PC-9 (cell line): ENCODE results near the gene KPNB1. TPM values are rescaled to one million over a fixed set of nuclear protein-coding genes. Genes with fewer than 3 reads are reported as not detected.
A peak's percentile ranks its signal among the peaks of the same experiment; 100 is the strongest.

Experiments
- BruUV-seq: library from RNA; stranded (reverse); fragments of 400-500 nt; replicated peaks from 2 replicates; lab custom pipeline; 2021; lab: Mats Ljungman, UMichigan
- CTCF ChIA-PET: fragments of 300-600 bp; sonication (Branson Sonifier 250); formaldehyde crosslinking; loops from one replicate; lab custom pipeline; 2022; ENCODE audit warnings: antibody characterized with exemption; lab: Charles Lee
- POLR2A ChIA-PET: fragments of 300-600 bp; sonication (Branson Sonifier 250); formaldehyde crosslinking; loops from one replicate; lab custom pipeline; 2022; ENCODE audit warnings: antibody characterized with exemption; ENCODE audit not compliant: unreplicated experiment; lab: Charles Lee
- DNase-seq, 2 experiments: peaks; one replicate each; pipeline versions ENCODE4 v3.0.0 to v3.0.0-alpha.2; 2015 to 2022; ENCODE audit warnings: mixed read lengths in 1 of 2
- H2AFZ ChIP-seq: fragments of 200-600 bp; sonication (generic); 2 replicates; pipeline ENCODE4 v1.8.1; 2017; ENCODE audit warnings: antibody characterized with exemption
- H3F3A ChIP-seq: fragments of 200-600 bp; sonication (generic); 2 replicates; pipeline ENCODE4 v1.8.1; 2017; ENCODE audit warnings: antibody characterized with exemption, mild to moderate bottlenecking, low read depth; ENCODE audit not compliant: insufficient read depth
- H3K27ac ChIP-seq: fragments of 200-600 bp; sonication (generic); 2 replicates; pipeline ENCODE4 v1.6.1; 2016; ENCODE audit warnings: mixed run types
- H3K27me3 ChIP-seq: fragments of 200-600 bp; sonication (generic); 2 replicates; pipeline ENCODE4 v1.6.1; 2016; ENCODE audit warnings: low read depth, mixed run types; ENCODE audit not compliant: insufficient read depth
- H3K36me3 ChIP-seq: fragments of 200-600 bp; sonication (generic); 2 replicates; pipeline ENCODE4 v1.6.1; 2016; ENCODE audit warnings: low read depth, mixed run types
- H3K4me1 ChIP-seq: fragments of 200-600 bp; sonication (generic); replicated peaks from 2 replicates; pipeline ENCODE4 v1.6.1; 2016; ENCODE audit warnings: mixed run types; ENCODE audit not compliant: insufficient read depth
- H3K4me2 ChIP-seq: fragments of 200-600 bp; sonication (generic); 2 replicates; pipeline ENCODE4 v1.6.1; 2017; ENCODE audit warnings: mixed run types
- H3K4me3 ChIP-seq: fragments of 200-600 bp; sonication (generic); 2 replicates; pipeline ENCODE4 v1.6.1; 2016; ENCODE audit warnings: mixed run types
- H3K79me2 ChIP-seq: fragments of 200-600 bp; sonication (generic); 2 replicates; pipeline ENCODE4 v1.6.1; 2017; ENCODE audit warnings: low read depth, mixed run types
- H3K9me2 ChIP-seq: fragments of 200-600 bp; sonication (generic); 2 replicates; pipeline ENCODE4 v1.8.1; 2017; ENCODE audit warnings: mild to moderate bottlenecking; ENCODE audit not compliant: insufficient read depth
- H3K9me3 ChIP-seq: fragments of 200-600 bp; sonication (generic); 2 replicates; pipeline ENCODE4 v1.8.1; 2016; ENCODE audit warnings: low read depth; ENCODE audit not compliant: insufficient read depth
- H4K20me1 ChIP-seq: fragments of 200-600 bp; sonication (generic); 2 replicates; pipeline ENCODE4 v1.8.1; 2017; ENCODE audit not compliant: insufficient read depth
- CTCF ChIP-seq: fragments of 200-600 bp; sonication (generic); conservative IDR thresholded peaks from 2 replicates; pipeline ENCODE4 v1.6.1; 2017; ENCODE audit warnings: mixed run types, antibody characterized with exemption, mild to moderate bottlenecking, moderate library complexity
- EZH2 ChIP-seq: fragments of 200-600 bp; sonication (generic); IDR thresholded peaks from 2 replicates; pipeline ENCODE4 v1.8.0; 2017; ENCODE audit warnings: antibody characterized with exemption, low read depth
- intact Hi-C: fragments of 100-400 bp; cut with micrococcal nuclease; formaldehyde crosslinking; loops from one replicate; pipeline ENCODE4 v1.10.0; 2022; ENCODE audit not compliant: unreplicated experiment
- total RNA-seq: library from RNA; stranded (reverse); gene quantifications from 2 replicates; pipeline ENCODE4 v1.2.3, GENCODE V29; 2021

The KPNB1 gene
- total RNA-seq, 1 experiment from 2014 or later: 306 TPM

- Histone ChIP-seq H3K4me2 (peak within 1 kb of the TSS; percentile 79), H3K9me2 (no peaks in the 10 kb centered on the region), H3K36me3 (no peaks in the 10 kb centered on the region), H3K27me3 (no peaks in the 10 kb centered on the region), H3K4me1 (peaks cover 14% of the 10 kb centered on the region), H3F3A (peaks cover 37% of the 10 kb centered on the region; the same call in 1 of the 2 replicates), H2AFZ (peak within 1 kb of the TSS; percentile 84), H3K79me2 (no peaks in the 10 kb centered on the region), H3K9me3 (no peaks in the 10 kb centered on the region), H4K20me1 (no peaks in the 10 kb centered on the region; the same call in 1 of the 2 replicates), H3K4me3 (peak within 1 kb of the TSS; percentile 66), H3K27ac (no peak within 1 kb of the TSS)
- intact Hi-C loops: no loop called here
- BruUV-seq: no TSS peak
- POLR2A ChIA-PET: interaction anchor here (0.5 kb wide), 1 partner anchor 445 kb away, joined by 10 read pairs; no protein-coding TSS in a partner anchor
- CTCF ChIA-PET: interaction anchor here (0.6 kb wide), 1 partner anchor 49 kb away, joined by 5 read pairs; no protein-coding TSS in a partner anchor
- TF ChIP-seq CTCF: no peak
- TF ChIP-seq EZH2: no peak
- peak in 1 of 2 experiments; percentile 20 for DNase-seq
These were observed 44.2 kb downstream of the KPNB1 start, which contains the start of gene TBKBP1 for GRCh38 chr17:47693731-47694580. Gene TBKBP1, plus strand, starts transcription at chr17:47694161. Its CDS starts 1,952 bp downstream, at chr17:47696113.

DNA sequence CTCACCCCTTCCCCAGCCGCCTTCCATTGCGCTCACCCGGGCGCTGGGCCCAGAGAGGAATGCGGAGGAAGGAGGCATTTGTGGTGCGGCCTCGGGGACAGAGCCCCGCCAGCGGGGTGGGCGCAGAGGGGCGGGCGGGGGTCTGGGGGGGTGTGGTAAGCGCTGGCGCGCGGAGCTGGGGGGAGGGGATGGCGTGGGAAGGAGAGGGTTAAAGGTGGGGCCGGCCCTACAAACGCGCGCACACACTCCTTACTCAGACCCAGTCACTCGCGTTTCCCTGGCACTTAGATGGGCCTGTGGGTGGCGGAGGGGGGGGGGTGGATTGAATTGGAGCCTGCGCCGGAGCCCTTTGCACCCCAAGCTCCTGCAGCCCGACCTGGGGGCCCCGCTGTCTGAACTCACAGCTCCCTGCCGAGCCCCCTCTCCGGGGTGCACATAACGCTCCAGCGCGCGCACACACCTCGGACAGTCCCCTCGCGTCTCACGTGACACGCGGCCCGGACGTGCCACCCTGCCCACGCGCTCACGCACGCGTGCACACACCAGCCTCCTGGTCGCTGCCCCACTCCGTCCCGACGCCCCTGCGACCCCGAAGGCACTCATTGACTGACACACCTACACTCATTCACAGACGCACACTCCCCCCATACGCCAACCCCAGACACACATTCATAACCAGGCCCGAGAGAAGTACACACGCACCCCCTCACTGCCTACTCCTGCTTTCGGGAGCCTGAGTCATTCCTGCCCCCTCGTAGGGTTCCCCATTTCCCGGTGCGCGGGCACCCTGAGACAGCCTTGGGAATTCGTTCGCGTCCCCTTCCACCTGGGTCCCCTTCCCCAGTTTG is 45.1 kb downstream of the KPNB1 start:
- peaks cover 14% of the 10 kb centered on the region for H3K4me1 ChIP-seq
- H3K4me3 ChIP-seq: peak overlapping the region; percentile 66
- H3K9me2 ChIP-seq: no peaks in the 10 kb centered on the region
- no TSS peak for BruUV-seq
- no peaks in the 10 kb centered on the region; the same call in 1 of the 2 replicates for H4K20me1 ChIP-seq
- H3K4me2 ChIP-seq: peak overlapping the region; percentile 79
- H3K27me3 ChIP-seq: no peaks in the 10 kb centered on the region
- intact Hi-C loops: no loop called here
- H2AFZ ChIP-seq: peak overlapping the region; percentile 84
- no peak for TF ChIP-seq EZH2
- no peak for TF ChIP-seq CTCF
- H3F3A ChIP-seq: peaks cover 36% of the 10 kb centered on the region; the same call in 1 of the 2 replicates
- ChIA-PET POLR2A (interaction anchor here (0.5 kb wide), 1 partner anchor 444 kb away, joined by 10 read pairs; no protein-coding TSS in a partner anchor), CTCF (no interaction called here)
- no peaks in the 10 kb centered on the region for H3K9me3 ChIP-seq
- no peaks in the 10 kb centered on the region for H3K79me2 ChIP-seq
- H3K36me3 ChIP-seq: no peaks in the 10 kb centered on the region
- no peak overlapping the region for H3K27ac ChIP-seq
- no peak for DNase-seq
